ENCODE measurements around the gene C5orf24.
"Not testable (repeated sequence)": the region's sequence is repeated elsewhere in the genome, so short reads cannot be mapped to it uniquely, and the experiment has no call there.

The C5orf24 gene

GRCh38 chr5:134864707-134865106, 18.9 kb downstream of the C5orf24 start:
- DNase-seq, result no peak

GRCh38 chr5:134873494-134873893, 27.7 kb downstream of the C5orf24 start:
- DNase-seq, result peak; percentile 10 to 13

- peak; percentile 69 to 79 for DNase-seq
Observed at GRCh38 chr5:134873987-134874830, 28.4 kb downstream of the C5orf24 start, which contains the start of gene TXNDC15. Gene TXNDC15 (plus strand): TSS chr5:134874371. CDS start chr5:134874428, 57 bp downstream.

- DNase-seq, result peak in 1 of 2 experiments; percentile 36
Observed at GRCh38 chr5:134874831-134875655, 29.3 kb downstream of the C5orf24 start.

- no peak for DNase-seq
Observed at GRCh38 chr5:134877159-134877558, 31.4 kb downstream of the C5orf24 start.

GRCh38 chr5:134878403-134878802, 32.6 kb downstream of the C5orf24 start:
- DNase-seq, result no peak

- DNase-seq, result no peak
Observed at GRCh38 chr5:134879456-134879855, 33.7 kb downstream of the C5orf24 start.

GRCh38 chr5:134880937-134881336, 35.2 kb downstream of the C5orf24 start:
- DNase-seq, result not testable (repeated sequence)

- DNase-seq, result not testable (repeated sequence)
Observed at GRCh38 chr5:134881711-134882110, 35.9 kb downstream of the C5orf24 start.

GRCh38 chr5:134887593-134888159, 41.9 kb downstream of the C5orf24 start:
- DNase-seq, result no peak

GRCh38 chr5:134889335-134889734, 43.6 kb downstream of the C5orf24 start:
- DNase-seq, result no peak

GRCh38 chr5:134891473-134891872, 45.7 kb downstream of the C5orf24 start:
- DNase-seq, result no peak

GRCh38 chr5:134892282-134892681, 46.5 kb downstream of the C5orf24 start:
- DNase-seq, result no peak

- no peak for DNase-seq
Observed at GRCh38 chr5:134892926-134893325, 47.2 kb downstream of the C5orf24 start.

GRCh38 chr5:134893748-134894505, 48.2 kb downstream of the C5orf24 start:
- no peak for DNase-seq

- DNase-seq, result no peak
Observed at GRCh38 chr5:134902071-134902801, 56.5 kb downstream of the C5orf24 start.

GRCh38 chr5:134904610-134905245, 59.0 kb downstream of the C5orf24 start, which contains the start of gene PCBD2:
Gene PCBD2 (plus strand): TSS chr5:134905131. CDS start chr5:134905140, 9 bp downstream.
- peak; percentile 89 to 92 for DNase-seq

GRCh38 chr5:134905246-134905996, 59.7 kb downstream of the C5orf24 start:
- peak; percentile 54 to 64 for DNase-seq

- no peak for DNase-seq
Observed at GRCh38 chr5:134906811-134907210, 61.0 kb downstream of the C5orf24 start.
